ENCODE measurements around the gene DNAH7.

DNAH7 gene

GRCh38 chr2:195848119-195848899 lies 220.3 kb downstream of the DNAH7 start:
- TF ChIP-seq, protein P1, sequence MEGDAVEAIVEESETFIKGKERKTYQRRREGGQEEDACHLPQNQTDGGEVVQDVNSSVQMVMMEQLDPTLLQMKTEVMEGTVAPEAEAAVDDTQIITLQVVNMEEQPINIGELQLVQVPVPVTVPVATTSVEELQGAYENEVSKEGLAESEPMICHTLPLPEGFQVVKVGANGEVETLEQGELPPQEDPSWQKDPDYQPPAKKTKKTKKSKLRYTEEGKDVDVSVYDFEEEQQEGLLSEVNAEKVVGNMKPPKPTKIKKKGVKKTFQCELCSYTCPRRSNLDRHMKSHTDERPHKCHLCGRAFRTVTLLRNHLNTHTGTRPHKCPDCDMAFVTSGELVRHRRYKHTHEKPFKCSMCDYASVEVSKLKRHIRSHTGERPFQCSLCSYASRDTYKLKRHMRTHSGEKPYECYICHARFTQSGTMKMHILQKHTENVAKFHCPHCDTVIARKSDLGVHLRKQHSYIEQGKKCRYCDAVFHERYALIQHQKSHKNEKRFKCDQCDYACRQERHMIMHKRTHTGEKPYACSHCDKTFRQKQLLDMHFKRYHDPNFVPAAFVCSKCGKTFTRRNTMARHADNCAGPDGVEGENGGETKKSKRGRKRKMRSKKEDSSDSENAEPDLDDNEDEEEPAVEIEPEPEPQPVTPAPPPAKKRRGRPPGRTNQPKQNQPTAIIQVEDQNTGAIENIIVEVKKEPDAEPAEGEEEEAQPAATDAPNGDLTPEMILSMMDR (IDR thresholded peaks at IDR 0.05; ENCODE audit: low read depth, low read length) = no peak
- no peak overlapping the region for H3K4me3 ChIP-seq (ENCODE audit: low read depth, low read length)

DNA sequence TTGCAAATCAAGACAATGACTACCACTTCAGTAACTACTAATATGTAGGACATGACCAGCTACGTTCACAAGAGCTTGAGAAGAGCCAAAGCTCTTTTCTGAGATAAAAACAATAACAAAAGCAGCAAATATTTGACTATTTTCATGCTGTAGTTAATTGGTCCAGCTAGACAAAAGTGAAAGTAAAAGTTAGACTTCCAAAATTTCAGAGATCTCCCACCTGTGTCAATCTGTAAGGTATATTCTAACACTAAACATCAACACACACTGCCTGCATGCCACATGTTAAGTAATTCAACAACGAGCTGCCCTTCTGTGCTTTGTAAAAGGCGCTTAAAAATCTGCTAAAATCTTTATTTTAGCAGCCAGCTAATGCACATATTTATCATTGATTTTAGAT lies 225.7 kb downstream of the DNAH7 start:
- 0 out of 2 replicates have a peak overlapping the region, but pooled peaks have one; percentile 14 for H3K4me3 ChIP-seq (ENCODE audit: low read depth, low read length)
- TF ChIP-seq, protein P1 (IDR thresholded peaks at IDR 0.05; ENCODE audit: low read depth, low read length) = no peak

DNA sequence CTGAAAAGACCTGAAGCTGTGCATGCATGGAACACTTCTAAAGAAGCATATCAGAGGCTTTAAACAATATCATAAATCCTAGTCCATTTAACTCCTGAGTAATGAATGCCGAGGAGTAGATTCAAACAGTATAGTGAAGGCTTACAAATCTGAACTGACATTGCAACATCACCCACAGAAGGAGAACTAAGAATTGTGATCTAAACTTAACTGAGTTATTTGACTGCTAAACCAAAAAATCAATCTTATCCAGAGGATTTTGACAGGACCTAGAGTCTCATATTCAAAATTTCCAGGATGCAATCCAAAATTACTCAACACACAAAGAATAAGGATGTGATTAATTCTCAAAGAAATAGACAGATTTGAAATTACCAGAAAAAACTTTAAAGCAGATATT lies 230.6 kb downstream of the DNAH7 start:
- no peak overlapping the region for H3K4me3 ChIP-seq (ENCODE audit: low read depth, low read length)
- TF ChIP-seq, protein P1 (IDR thresholded peaks at IDR 0.05; ENCODE audit: low read depth, low read length) = no peak

GRCh38 chr2:195836002-195836401 lies 232.6 kb downstream of the DNAH7 start:
- no peak overlapping the region for H3K4me3 ChIP-seq (ENCODE audit: low read depth, low read length)
- TF ChIP-seq, protein P1 (IDR thresholded peaks at IDR 0.05; ENCODE audit: low read depth, low read length) = no peak

- H3K4me3 ChIP-seq (ENCODE audit: low read depth, low read length) = no peak overlapping the region
- TF ChIP-seq, protein P1 (IDR thresholded peaks at IDR 0.05; ENCODE audit: low read depth, low read length) = no peak
Measured at GRCh38 chr2:195834836-195835235, 233.8 kb downstream of the DNAH7 start.

DNA sequence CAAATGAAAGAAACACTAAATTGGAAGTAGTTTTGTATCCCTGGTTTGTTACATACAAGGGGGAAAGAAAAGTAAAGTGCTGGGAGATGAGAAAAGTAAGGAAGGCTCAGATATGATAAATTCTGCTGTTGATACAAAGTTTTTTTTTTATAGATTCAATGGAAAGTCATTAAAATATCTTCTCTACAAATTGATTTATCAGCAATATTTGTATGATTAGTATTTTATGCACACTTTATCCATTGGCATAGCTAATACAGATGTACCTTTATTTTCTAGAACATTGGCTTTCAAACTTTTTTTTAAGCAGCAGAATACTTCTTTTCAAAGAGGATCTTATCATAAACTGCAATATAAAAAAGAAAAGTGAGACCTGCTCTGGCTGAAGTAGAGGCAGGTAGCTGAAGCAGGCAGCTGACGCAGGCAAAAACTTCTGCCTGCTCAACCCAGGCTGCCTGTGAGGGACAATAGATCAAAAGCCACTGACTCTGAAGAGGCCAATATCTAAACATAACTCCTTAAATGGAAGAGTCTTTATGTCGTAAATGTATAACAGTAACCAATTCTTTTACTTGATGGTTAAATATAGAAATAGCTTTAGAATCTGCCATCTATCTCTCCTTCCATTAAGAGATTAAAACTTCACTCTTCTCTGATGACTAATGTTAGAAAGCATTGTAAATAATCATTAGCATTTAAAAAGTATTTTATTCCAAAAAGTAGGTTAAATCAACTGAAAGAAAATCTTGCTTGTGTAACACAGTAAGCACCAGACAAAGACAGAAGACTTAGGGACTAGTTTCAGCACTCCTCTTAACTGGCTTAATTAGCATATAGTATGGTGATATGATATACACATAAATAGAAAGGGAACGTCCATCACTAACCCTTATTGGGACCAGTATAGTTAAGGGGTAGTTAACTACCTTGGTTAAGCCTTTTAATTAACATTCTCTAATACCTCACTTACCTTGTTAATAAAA lies 237.4 kb downstream of the DNAH7 start:
- no peak overlapping the region for H3K4me3 ChIP-seq (ENCODE audit: low read depth, low read length)
- TF ChIP-seq, protein P1 (IDR thresholded peaks at IDR 0.05; ENCODE audit: low read depth, low read length) = no peak
